Liver (tissue), 9 donors: Measurements from ENCODE around the gene UBE2D1. TPM values are rescaled to one million over a fixed set of nuclear protein-coding genes. Genes with fewer than 3 reads are reported as not detected.
"Not testable (repeated sequence)": the region's sequence is repeated elsewhere in the genome, so short reads cannot be mapped to it uniquely, and the experiment has no call there.

ENCODE experiments used
- DNase-seq: peaks from one replicate; pipeline ENCODE4 v3.0.0-alpha.2; 2017; ENCODE audit warnings: low spot score
- H3K27ac ChIP-seq, 2 donors: one replicate each; pipeline ENCODE4 v1.7.0; 2013; ENCODE audit warnings: inconsistent platforms in 2 of 2, low read length in 2 of 2, control low read depth in 1 of 2, low read depth in 1 of 2, mild to moderate bottlenecking in 1 of 2
- H3K27me3 ChIP-seq, 4 donors: one replicate each; pipeline versions ENCODE4 v1.6.1 to v1.7.0; 2013; ENCODE audit warnings: low read length in 3 of 4, inconsistent platforms in 1 of 4, mild to moderate bottlenecking in 1 of 4, moderate library complexity in 1 of 4; ENCODE audit not compliant: control insufficient read depth in 4 of 4, insufficient read depth in 4 of 4
- H3K36me3 ChIP-seq, 4 donors: one replicate each; pipeline versions ENCODE4 v1.6.1 to v1.7.0; 2013; ENCODE audit warnings: low read length in 3 of 4, mild to moderate bottlenecking in 3 of 4, low read depth in 1 of 4, moderate library complexity in 1 of 4; ENCODE audit not compliant: control insufficient read depth in 4 of 4, insufficient read depth in 3 of 4
- H3K4me1 ChIP-seq, 4 donors: one replicate each; pipeline versions ENCODE4 v1.6.1 to v1.7.0; 2013; ENCODE audit warnings: low read length in 3 of 4, mild to moderate bottlenecking in 3 of 4, moderate library complexity in 1 of 4; ENCODE audit not compliant: control insufficient read depth in 4 of 4, insufficient read depth in 4 of 4
- H3K4me3 ChIP-seq, 3 donors: one replicate each; pipeline versions ENCODE4 v1.6.1 to v1.7.0; 2013; ENCODE audit warnings: low read length in 3 of 3, control low read depth in 1 of 3, low read depth in 1 of 3, mild to moderate bottlenecking in 1 of 3
- H3K9ac ChIP-seq, 2 donors: one replicate each; pipeline ENCODE4 v1.7.0; 2013; ENCODE audit warnings: low read length in 2 of 2, mild to moderate bottlenecking in 2 of 2, moderate library complexity in 2 of 2, control low read depth in 1 of 2, low read depth in 1 of 2
- H3K9me3 ChIP-seq, 4 donors: one replicate each; pipeline versions ENCODE4 v1.6.1 to v1.7.0; 2013; ENCODE audit warnings: low read length in 3 of 4; ENCODE audit not compliant: control insufficient read depth in 4 of 4
- RXRA ChIP-seq, 2 donors: IDR thresholded peaks; 2 replicates each; pipeline ENCODE4 v1.6.1; 2017 to 2018; ENCODE audit warnings: antibody characterized with exemption in 2 of 2, mild to moderate bottlenecking in 1 of 2
- TAF1 ChIP-seq: conservative IDR thresholded peaks from 2 replicates; pipeline ENCODE4 v1.6.1; 2016; ENCODE audit warnings: antibody characterized with exemption, mild to moderate bottlenecking
- YY1 ChIP-seq: IDR thresholded peaks from 2 replicates; pipeline ENCODE4 v1.6.1; 2016; ENCODE audit warnings: antibody characterized with exemption, mild to moderate bottlenecking
- WGBS: extraction: QIAGEN DNeasy Blood & Tissue Kit; methylation state at CpG from one replicate; pipeline ENCODE4 v1.1.7; 2013; 5-methylcytosine and 5-hydroxymethylcytosine counted together
- polyA plus RNA-seq, 2 donors: library from polyadenylated mRNA; stranded (reverse) in 1 of 2; unstranded in 1 of 2; fragments of 200-250 nt in 1 of 2; fragments of >200 nt in 1 of 2; fragmentation: Nextera tagmentation in 1 of 2; extraction: Ambion mirVana in 1 of 2; gene quantifications; one replicate each; pipeline versions ENCODE4 v1.2.1 to v1.2.3, GENCODE V29; 2013 to 2015
- total RNA-seq, 2 donors: library from RNA; depleted of rRNA; stranded (reverse); fragments of >200 nt; gene quantifications; one replicate each; pipeline ENCODE4 v1.2.3, GENCODE V29; 2014
- donor health status: healthy.
- donor health status: healthy.
- donor health status: healthy.
- donor health status: healthy.
- donor health status: healthy.

UBE2D1 gene
- total and polyA plus RNA-seq, 4 donors = 3.5 to 6.8 (median 5.8) TPM

DNA sequence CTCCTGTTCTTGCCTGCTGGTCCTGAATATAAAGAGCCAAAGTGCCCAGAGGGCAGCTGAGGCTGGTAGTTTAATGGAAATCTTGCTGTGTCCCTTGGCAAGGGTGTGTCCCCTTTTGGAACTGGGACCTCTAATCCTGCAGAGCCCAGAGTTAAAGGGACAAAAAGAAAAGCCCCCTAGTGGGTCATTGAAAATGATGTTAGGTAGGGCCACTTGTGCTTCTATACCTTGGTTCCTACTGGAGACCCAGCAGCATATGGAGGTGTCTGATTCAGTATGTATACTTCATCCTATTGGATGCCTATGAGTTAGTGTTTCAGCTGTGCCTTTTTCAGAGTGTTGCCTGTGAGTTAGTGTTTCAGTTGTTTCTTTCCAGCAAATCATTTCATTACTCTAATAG, 81.0 kb downstream of the UBE2D1 start:
- Histone ChIP-seq H3K9me3 (no peaks in the 10 kb centered on the region), H3K27ac (no peak overlapping the region), H3K36me3 (no peaks in the 10 kb centered on the region), H3K27me3 (no peaks in the 10 kb centered on the region), H3K4me1 (peaks cover 0 to 5% (median 0%) of the 10 kb centered on the region in 4 donors), H3K4me3 (no peak overlapping the region), H3K9ac (no peak overlapping the region)
- DNase-seq = no peak
- TF ChIP-seq RXRA (IDR thresholded peaks at IDR 0.05) (no peak), TAF1 (no peak), YY1 (no peak)

DNA sequence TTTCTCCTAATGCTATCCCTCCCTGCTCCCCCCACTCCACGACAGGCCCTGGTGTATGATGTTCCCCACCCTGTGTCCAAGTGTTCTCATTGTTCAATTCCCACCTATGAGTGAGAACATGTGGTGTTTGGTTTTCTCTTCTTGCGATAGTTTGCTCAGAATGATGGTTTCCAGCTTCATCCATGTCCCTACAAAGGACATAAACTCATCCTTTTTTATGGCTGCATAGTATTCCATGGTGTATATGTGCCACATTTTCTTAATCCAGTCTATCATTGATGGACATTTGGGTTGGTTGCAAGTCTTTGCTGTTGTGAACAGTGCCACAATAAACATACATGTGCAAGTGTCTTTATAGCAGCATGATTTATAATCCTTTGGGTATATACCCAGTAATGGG, 83.1 kb downstream of the UBE2D1 start:
- not testable (repeated sequence) for H3K9ac ChIP-seq, H3K27me3 ChIP-seq, H3K4me3 ChIP-seq, H3K27ac ChIP-seq, H3K36me3 ChIP-seq, DNase-seq, H3K4me1 ChIP-seq, H3K9me3 ChIP-seq
- 86% methylated on average over 2 of the region's 2 CpGs for WGBS

Other genes with a start within 250 kb of the UBE2D1 start
- 1 to 10 TPM; 4.8 to 5.2 TPM for gene IPMK, start 67.1 kb upstream of the UBE2D1 start, total RNA-seq
- 1 to 10 TPM; 1.4 to 1.8 TPM for gene IPMK, start 67.1 kb upstream of the UBE2D1 start, polyA plus RNA-seq
- 1 to 10 TPM; 8.5 to 9.4 TPM for gene CISD1, start 65.8 kb upstream of the UBE2D1 start, total RNA-seq
- 100 to 1,000 TPM in 1 of 2 donors, 10 to 100 TPM in 1; 21.6 to 141 TPM for gene CISD1, start 65.8 kb upstream of the UBE2D1 start, polyA plus RNA-seq
- 10 to 100 TPM; 15.0 to 21.8 TPM for gene TFAM, start 50.4 kb downstream of the UBE2D1 start, total RNA-seq
- 10 to 100 TPM; 12.5 to 22.9 TPM for gene TFAM, start 50.4 kb downstream of the UBE2D1 start, polyA plus RNA-seq
- gene BICC1, start 177.9 kb downstream of the UBE2D1 start, total RNA-seq = 1 to 10 TPM; 5.3 to 6.1 TPM
- gene BICC1, start 177.9 kb downstream of the UBE2D1 start, polyA plus RNA-seq = 1 to 10 TPM in 1 of 2 donors, under 1 TPM in 1; 0.82 to 3.7 TPM